Body of pancreas (tissue), 4 donors: Measurements from ENCODE around the gene MPDZ. TPM values are rescaled to one million over a fixed set of nuclear protein-coding genes. Genes with fewer than 3 reads are reported as not detected.

Experiments used
- ATAC-seq: fragments of 150-250 bp; one replicate; pipeline ENCODE4 v1.9.1; 2016
- DNase-seq, 4 donors: peaks; one replicate each; pipeline ENCODE4 v3.0.0-alpha.2; 2019
- H3K27ac ChIP-seq, 4 donors: fragments of 200-600 bp; sonication (generic); 1 replicate in 3 of 4; 2 replicates in 1 of 4; pipeline versions ENCODE4 v1.5.1 to v1.6.1; 2016 to 2019; ENCODE audit warnings: mild to moderate bottlenecking in 1 of 4, mixed read lengths in 1 of 4, moderate library complexity in 1 of 4
- H3K27me3 ChIP-seq, 2 donors: fragments of 200-600 bp; sonication (generic); one replicate each; pipeline ENCODE4 v1.6.0; 2016; ENCODE audit warnings: mild to moderate bottlenecking in 1 of 2
- H3K36me3 ChIP-seq, 2 donors: fragments of 200-600 bp; sonication (generic); replicated peaks in 1 of 2; 2 replicates each; pipeline ENCODE4 v1.5.1; 2016; ENCODE audit warnings: low read depth in 2 of 2; ENCODE audit not compliant: insufficient read depth in 1 of 2
- H3K4me1 ChIP-seq: fragments of 200-600 bp; sonication (generic); one replicate; pipeline ENCODE4 v1.6.0; 2016
- H3K4me3 ChIP-seq, 2 donors: fragments of 200-600 bp; sonication (generic); 1 replicate in 1 of 2; 2 replicates in 1 of 2; pipeline ENCODE4 v1.5.1; 2016 to 2019
- H3K9me3 ChIP-seq, 3 donors: fragments of 200-600 bp; sonication (generic); 1 replicate in 2 of 3; 2 replicates in 1 of 3; pipeline ENCODE4 v1.5.1; 2016
- POLR2A ChIP-seq, 3 donors: fragments of 450-650 bp; IDR thresholded peaks; one replicate each; pipeline ENCODE4 v1.6.1; 2016; ENCODE audit warnings: antibody characterized with exemption in 3 of 3, mild to moderate bottlenecking in 2 of 3
- WGBS, 2 donors: methylation state at CpG; one replicate each; pipeline ENCODE4 v1.1.5; 2017; 5-methylcytosine and 5-hydroxymethylcytosine counted together
- intact Hi-C: fragments of 100-400 bp; cut with DNase I; formaldehyde crosslinking; loops from one replicate; pipeline ENCODE4 v1.15.1; 2023
- total RNA-seq, 2 donors: library from RNA; depleted of rRNA; stranded (reverse); fragments of >200 nt; gene quantifications; one replicate each; pipeline ENCODE4 v1.1.0, GENCODE V29; 2016
- TF ChIP-seq, protein P1 (sequence below), 7 experiments: fragments of 450-650 bp in 4 of 7; fragments of 200-600 bp in 3 of 7; sonication (generic) in 3 of 7; IDR thresholded peaks; one replicate each; pipeline ENCODE4 v1.5.1; 2016 to 2019; ENCODE audit warnings: antibody characterized with exemption in 7 of 7

The MPDZ gene
- total RNA-seq, 2 donors from 2014 or later: 12.5 to 17.1 TPM

- peak in 1 of 4 donors; percentile 21 for DNase-seq
- Histone ChIP-seq H3K9me3 (no peaks in the 10 kb centered on the region), H3K4me3 (no peak overlapping the region), H3K4me1 (peaks cover 4% of the 10 kb centered on the region), H3K36me3 (no peaks in the 10 kb centered on the region), H3K27me3 (no peaks in the 10 kb centered on the region), H3K27ac (no peak overlapping the region)
- WGBS, 2 donors: 15 to 18% methylated on average over 10 of the region's 10 CpGs
- TF ChIP-seq, protein P1, sequence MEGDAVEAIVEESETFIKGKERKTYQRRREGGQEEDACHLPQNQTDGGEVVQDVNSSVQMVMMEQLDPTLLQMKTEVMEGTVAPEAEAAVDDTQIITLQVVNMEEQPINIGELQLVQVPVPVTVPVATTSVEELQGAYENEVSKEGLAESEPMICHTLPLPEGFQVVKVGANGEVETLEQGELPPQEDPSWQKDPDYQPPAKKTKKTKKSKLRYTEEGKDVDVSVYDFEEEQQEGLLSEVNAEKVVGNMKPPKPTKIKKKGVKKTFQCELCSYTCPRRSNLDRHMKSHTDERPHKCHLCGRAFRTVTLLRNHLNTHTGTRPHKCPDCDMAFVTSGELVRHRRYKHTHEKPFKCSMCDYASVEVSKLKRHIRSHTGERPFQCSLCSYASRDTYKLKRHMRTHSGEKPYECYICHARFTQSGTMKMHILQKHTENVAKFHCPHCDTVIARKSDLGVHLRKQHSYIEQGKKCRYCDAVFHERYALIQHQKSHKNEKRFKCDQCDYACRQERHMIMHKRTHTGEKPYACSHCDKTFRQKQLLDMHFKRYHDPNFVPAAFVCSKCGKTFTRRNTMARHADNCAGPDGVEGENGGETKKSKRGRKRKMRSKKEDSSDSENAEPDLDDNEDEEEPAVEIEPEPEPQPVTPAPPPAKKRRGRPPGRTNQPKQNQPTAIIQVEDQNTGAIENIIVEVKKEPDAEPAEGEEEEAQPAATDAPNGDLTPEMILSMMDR (IDR thresholded peaks at IDR 0.05): peak; percentile 55 to 70 (median 62)
- no peak for TF ChIP-seq POLR2A (IDR thresholded peaks at IDR 0.05)
- peak; percentile 50 for ATAC-seq
- intact Hi-C loops: loop anchor here (10.0 kb wide), 1 partner anchor 374 kb away; no protein-coding TSS in a partner anchor
These were observed 190.6 kb downstream of the MPDZ start for GRCh38 chr9:13088720-13089427.

DNA sequence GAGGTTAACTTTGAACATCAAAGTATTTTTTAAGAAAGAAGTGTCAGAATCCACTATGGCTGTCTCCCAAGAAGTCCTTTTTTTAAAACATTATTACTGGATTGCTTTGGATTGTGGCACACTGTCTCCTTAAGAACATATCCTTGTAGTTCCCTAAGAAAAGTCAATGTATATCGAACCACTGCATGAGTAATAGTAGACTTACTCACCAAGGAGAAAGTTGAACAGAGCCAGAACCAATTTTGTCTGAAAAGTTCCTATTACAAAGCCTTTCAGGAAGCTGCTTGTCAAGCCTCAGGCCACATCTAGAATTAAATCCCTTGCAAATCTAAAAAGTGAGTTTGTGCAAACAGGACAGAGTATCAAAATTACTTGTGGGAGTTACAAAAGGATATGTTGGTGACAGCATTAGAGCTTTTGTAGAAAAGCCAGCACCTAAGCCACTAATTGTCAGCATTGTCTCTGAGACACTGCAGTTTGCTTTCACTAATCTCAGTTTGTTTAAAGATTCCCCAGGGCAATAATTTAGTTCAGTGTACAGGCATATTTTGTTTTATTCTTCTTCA is 195.4 kb downstream of the MPDZ start:
- H3K9me3 ChIP-seq: no peaks in the 10 kb centered on the region
- no peak for DNase-seq

DNA sequence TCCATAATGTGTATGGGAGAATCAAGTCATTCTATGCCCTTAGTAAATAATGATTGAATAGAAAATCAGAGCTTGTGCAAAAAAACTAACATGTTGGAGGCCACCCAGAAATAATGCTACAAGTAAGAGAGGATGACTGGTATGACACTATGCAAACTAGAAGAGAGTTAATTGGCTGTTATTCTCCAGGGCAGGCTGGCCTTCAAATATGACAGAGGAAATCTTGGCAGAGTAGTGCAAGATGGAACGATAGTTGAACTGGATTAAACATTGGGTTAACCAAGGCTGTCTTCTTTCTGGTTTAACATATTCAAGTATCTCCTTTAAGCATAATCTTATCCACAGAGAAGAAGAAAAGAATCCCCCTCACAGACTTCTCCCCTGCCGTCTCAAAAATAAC is 196.1 kb downstream of the MPDZ start:
- TF ChIP-seq, protein P1 (IDR thresholded peaks at IDR 0.05): no peak
- TF ChIP-seq POLR2A (IDR thresholded peaks at IDR 0.05): no peak
- ATAC-seq (no peak), DNase-seq (no peak)
- Histone ChIP-seq H3K9me3 (no peaks in the 10 kb centered on the region), H3K4me1 (no peaks in the 10 kb centered on the region), H3K27ac (no peak overlapping the region), H3K36me3 (no peaks in the 10 kb centered on the region), H3K27me3 (no peaks in the 10 kb centered on the region), H3K4me3 (no peak overlapping the region)
- 55 to 58% methylated on average over 2 of the region's 2 CpGs for WGBS, 2 donors
- intact Hi-C loops: loop anchor here (10.0 kb wide), 1 partner anchor 369 kb away; no protein-coding TSS in a partner anchor

More for the DNA sequence above, 195.4 kb downstream of the MPDZ start:
- WGBS, 2 donors: 34 to 50% methylated on average over 1 of the region's 1 CpG
- intact Hi-C loops: loop anchor here (10.0 kb wide), 1 partner anchor 369 kb away; no protein-coding TSS in a partner anchor
- H3K4me3 ChIP-seq: no peak overlapping the region
- H3K36me3 ChIP-seq: no peaks in the 10 kb centered on the region
- no peak overlapping the region for H3K27ac ChIP-seq
- TF ChIP-seq, protein P1 (IDR thresholded peaks at IDR 0.05): no peak
- TF ChIP-seq POLR2A (IDR thresholded peaks at IDR 0.05): no peak
- no peak for ATAC-seq
- H3K4me1 ChIP-seq: peaks cover 4% of the 10 kb centered on the region
- H3K27me3 ChIP-seq: no peaks in the 10 kb centered on the region

DNA sequence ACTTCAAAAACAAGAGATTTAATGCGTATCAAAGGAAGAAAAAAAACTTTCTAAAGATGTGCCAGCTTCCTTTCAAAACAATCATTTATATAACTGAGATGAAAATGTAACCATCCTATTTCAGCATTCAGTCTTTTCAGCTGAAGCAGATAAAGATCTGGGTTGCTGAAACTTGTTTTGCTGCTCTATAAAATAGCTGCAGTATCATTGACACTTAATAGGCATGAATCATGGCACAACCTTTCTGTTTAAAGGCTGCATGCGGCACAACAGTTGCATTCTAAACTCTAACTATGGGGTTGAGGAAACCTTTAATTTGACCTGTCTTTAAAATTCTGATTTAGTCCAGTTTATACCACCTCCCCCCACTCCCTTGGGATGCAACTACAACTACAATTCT is 196.7 kb downstream of the MPDZ start:
- Histone ChIP-seq H3K4me3 (no peak overlapping the region), H3K4me1 (no peaks in the 10 kb centered on the region), H3K36me3 (no peaks in the 10 kb centered on the region), H3K27ac (no peak overlapping the region), H3K27me3 (no peaks in the 10 kb centered on the region), H3K9me3 (no peaks in the 10 kb centered on the region)
- no peak for TF ChIP-seq POLR2A (IDR thresholded peaks at IDR 0.05)
- TF ChIP-seq, protein P1 (IDR thresholded peaks at IDR 0.05): no peak
- DNase-seq (no peak), ATAC-seq (no peak)
- intact Hi-C loops: loop anchor here (10.0 kb wide), 1 partner anchor 368 kb away; no protein-coding TSS in a partner anchor
- 72 to 80% methylated on average over 2 of the region's 2 CpGs for WGBS, 2 donors
